GM12864 (cell line): Measurements from ENCODE around the gene CDRT4.

Source experiments
- DNase-seq: peaks from one replicate; pipeline ENCODE4 v3.0.0-alpha.2; 2011; ENCODE audit warnings: low read depth
- H3K4me3 ChIP-seq: 2 replicates; pipeline ENCODE4 v1.5.1; 2011; ENCODE audit warnings: mild to moderate bottlenecking, low read depth, low read length, control low read depth
- TF ChIP-seq, protein P1 (sequence below): IDR thresholded peaks from 2 replicates; pipeline ENCODE4 v1.5.1; 2011; ENCODE audit warnings: low read depth, mild to moderate bottlenecking, moderate library complexity, low read length, control low read depth, inconsistent platforms; ENCODE audit errors: missing control alignments

CDRT4 gene

DNA sequence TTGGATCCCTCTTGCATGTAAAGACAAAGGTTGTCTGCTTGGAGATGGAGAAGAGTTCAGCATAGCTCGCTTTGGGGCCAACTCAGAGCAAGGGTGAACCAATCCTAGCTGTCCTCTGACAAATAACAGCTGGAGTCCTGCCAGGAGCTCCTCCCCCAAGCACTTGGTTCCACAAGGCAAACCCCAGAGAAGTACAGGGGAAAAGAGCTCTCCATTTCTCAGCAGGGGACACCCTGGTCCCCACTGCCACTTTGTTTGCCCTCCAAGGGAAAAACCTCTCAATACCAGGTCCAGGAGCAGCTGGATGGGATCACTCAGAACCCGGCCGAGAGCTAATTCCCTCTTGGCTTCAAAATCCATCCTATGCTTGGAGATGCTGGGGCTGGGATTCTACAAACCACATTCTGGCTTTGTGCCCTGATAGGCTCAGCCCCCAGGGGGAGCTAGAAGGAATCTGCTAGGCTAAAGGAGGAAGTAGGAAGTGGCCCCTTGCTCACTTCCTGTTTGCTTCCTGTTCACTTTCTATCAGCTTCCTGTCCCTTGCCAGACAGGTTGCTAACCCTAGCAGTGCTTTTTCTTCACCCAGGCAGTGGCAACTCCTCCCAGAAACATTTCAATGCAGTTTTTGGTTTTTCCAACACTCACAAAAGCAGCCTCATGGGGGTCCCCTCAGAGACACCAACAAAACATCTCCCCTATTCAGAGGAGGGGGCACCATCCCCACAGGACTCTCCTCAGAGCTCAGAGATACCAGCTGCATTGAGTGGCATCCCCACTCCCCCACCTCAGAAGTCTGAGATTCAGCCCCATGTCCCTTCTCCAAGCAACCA lies 30.7 kb downstream of the CDRT4 start:
- peak; percentile 10 for DNase-seq
- H3K4me3 ChIP-seq, result no peak overlapping the region
- TF ChIP-seq, protein P1, sequence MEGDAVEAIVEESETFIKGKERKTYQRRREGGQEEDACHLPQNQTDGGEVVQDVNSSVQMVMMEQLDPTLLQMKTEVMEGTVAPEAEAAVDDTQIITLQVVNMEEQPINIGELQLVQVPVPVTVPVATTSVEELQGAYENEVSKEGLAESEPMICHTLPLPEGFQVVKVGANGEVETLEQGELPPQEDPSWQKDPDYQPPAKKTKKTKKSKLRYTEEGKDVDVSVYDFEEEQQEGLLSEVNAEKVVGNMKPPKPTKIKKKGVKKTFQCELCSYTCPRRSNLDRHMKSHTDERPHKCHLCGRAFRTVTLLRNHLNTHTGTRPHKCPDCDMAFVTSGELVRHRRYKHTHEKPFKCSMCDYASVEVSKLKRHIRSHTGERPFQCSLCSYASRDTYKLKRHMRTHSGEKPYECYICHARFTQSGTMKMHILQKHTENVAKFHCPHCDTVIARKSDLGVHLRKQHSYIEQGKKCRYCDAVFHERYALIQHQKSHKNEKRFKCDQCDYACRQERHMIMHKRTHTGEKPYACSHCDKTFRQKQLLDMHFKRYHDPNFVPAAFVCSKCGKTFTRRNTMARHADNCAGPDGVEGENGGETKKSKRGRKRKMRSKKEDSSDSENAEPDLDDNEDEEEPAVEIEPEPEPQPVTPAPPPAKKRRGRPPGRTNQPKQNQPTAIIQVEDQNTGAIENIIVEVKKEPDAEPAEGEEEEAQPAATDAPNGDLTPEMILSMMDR, result peak; percentile 43

DNA sequence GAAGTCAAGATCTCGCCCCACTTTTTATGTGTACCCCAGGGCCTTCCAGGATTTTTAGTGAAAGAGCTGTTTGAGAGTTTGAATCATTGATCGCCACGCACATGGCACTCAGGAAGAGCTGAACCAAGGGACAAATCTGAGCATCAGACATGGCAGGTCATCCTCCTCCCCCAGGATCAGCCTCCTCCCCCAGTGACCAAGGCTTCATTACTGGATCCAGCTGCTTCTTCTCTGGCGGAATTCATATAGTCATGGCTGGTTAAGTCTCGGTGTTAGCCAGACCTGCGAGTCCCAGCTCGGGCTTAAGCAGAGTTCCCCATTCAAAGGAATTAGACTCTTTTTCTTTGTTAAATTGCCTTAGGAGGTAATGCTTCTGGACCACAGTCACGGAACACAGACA lies 32.5 kb downstream of the CDRT4 start:
- no peak for DNase-seq
- H3K4me3 ChIP-seq, result no peak overlapping the region
- TF ChIP-seq, protein P1, result no peak

DNA sequence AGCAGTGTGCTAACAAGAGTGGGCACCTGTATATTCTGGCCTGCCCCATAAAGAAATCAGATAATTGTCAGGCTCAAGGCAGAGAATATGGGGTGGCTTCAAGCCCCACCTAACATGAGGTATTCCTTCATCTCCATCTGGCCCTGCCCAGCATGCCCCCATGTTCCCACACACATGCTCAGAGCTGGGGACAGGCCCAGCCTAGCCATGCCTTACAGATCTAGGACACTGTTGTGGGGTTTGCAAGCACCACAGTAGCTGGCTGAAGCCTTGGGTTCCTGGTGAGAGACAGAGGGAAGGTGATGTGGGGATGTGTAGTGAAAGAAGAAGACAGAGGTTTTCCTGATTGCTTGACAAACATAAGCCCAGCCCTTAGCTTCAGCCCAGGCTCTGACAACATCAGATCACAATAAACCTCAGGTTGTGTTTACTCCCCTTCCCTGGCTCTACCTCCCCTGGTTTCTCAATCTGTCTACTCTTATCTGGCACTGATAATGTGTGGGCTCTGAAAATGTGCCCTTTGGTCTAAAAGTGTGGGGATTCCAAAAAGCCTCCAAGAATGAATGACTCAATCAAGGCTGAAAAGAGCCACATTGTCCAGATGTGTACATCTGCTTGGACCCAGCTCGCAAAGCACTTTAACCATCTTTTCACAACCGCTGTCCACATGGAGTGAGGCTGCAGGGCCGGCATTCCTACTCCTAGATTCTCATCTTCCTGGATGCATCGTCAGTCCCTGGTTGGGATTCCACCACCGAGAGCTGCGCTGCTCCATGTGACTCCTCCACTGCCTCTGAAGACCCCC lies 34.4 kb downstream of the CDRT4 start:
- no peak overlapping the region for H3K4me3 ChIP-seq
- no peak for DNase-seq
- TF ChIP-seq, protein P1, result no peak

DNA sequence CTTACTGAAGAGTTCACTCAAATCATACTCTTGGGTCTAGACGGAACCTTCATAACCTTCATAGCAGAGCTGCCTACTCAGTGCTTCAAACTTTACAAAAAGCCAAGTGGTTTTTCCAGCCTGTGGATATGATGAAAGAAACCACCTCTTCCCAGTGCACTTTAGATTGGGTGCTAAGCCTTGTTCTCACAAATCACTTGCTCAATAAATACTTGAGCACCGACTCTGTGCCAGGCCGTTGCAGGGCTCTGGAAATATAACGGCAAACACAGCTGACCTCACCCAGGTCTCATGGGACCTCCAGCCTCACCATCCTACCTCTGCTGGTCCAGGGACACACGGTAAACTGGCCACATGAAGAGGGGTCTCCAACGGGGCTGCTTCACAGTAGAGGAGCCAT lies 35.7 kb downstream of the CDRT4 start:
- TF ChIP-seq, protein P1, result no peak
- no peak for DNase-seq
- H3K4me3 ChIP-seq, result no peak overlapping the region

DNA sequence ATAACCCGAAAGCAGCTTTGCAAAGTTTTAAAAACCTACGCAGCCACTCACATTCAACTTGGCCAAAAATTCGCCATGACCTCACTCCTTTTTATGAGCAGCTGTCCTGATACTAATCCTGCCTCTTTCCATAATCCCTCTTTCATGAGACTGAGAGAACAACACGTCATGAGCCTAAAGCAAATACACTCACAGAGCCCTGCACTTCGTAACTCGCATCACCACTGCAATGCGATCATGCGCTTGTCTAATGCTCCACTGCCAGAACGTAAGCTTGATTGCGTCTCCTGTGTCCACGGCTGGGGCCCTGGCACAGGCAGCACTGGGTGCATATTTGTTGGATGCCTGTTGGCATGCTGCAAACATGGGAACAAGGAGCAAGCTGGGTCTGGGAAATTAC lies 36.2 kb downstream of the CDRT4 start:
- DNase-seq, result no peak
- no peak overlapping the region for H3K4me3 ChIP-seq

DNA sequence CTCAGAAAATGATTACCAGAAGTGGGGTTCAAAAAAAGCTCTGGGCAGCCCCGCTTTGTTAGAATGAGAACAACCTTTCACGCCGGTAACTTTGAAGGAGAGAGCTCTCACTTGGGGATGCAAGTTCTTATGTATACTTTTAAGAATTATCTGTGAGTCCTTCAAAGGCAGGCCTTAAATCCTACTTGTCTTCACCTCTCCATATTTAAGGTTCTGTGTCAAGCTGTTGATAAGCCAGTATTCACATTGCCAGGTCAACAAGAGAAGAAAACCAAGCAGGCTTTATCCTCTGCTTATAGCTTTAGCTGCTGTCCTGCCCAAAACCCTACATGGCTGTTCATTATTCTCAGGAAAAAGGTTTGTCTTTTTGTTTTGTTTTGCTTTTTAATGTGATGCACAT lies 42.9 kb downstream of the CDRT4 start:
- H3K4me3 ChIP-seq, result no peak overlapping the region
- no peak for DNase-seq
- TF ChIP-seq, protein P1, result no peak

More for the DNA sequence above, 36.2 kb downstream of the CDRT4 start:
- TF ChIP-seq, protein P1, result no peak
